GM12878 (cell line): ENCODE data around the gene MAST4. TPM values are rescaled to one million over a fixed set of nuclear protein-coding genes. Genes with fewer than 3 reads are reported as not detected.

Experiments
- ATAC-seq: fragments of 200-7000 bp; cut with Tn5 transposase; 3 replicates; pipeline ENCODE4 v1.9.1; 2020; ENCODE audit warnings: mild to moderate bottlenecking, moderate library complexity
- BruUV-seq: library from RNA; stranded (reverse); fragments of 400-500 nt; replicated peaks from 2 replicates; lab custom pipeline; 2021; lab: Mats Ljungman, UMichigan
- CTCF ChIA-PET: fragments of 300-600 bp; sonication (Branson Sonifier 250); formaldehyde crosslinking; extraction: SDS; loops from one replicate; lab custom pipeline; 2021; ENCODE audit warnings: inconsistent platforms; lab: Yijun Ruan, JAX
- POLR2A ChIA-PET: fragments of 350-600 bp; formaldehyde crosslinking; extraction: SDS; loops from one replicate; lab custom pipeline; 2021; ENCODE audit warnings: inconsistent platforms; lab: Charles Lee
- RAD21 ChIA-PET: fragments of 300-600 bp; sonication (Branson Sonifier 250); formaldehyde crosslinking; loops from one replicate; lab custom pipeline; 2023; ENCODE audit warnings: antibody characterized with exemption; ENCODE audit not compliant: unreplicated experiment; lab: Charles Lee
- SMC1A ChIA-PET: fragments of 300-600 bp; sonication (Branson Sonifier 250); formaldehyde crosslinking; loops from one replicate; lab custom pipeline; 2023; ENCODE audit not compliant: unreplicated experiment, uncharacterized antibody; lab: Charles Lee
- DNase-seq: peaks from one replicate; pipeline ENCODE4 v3.0.0-alpha.2; 2011; ENCODE audit warnings: low read depth, low spot score
- FAIRE-seq: peaks from 3 replicates; lab custom pipeline; 2011; peaks lifted over from hg19 to GRCh38; lab: Jason Lieb, UNC
- H2AFZ ChIP-seq: 2 replicates; pipeline ENCODE4 v1.6.0; 2011; ENCODE audit warnings: low read depth, low read length, control low read depth; ENCODE audit not compliant: control insufficient read depth
- H3K27ac ChIP-seq: 2 replicates; pipeline ENCODE4 v1.5.1; 2011; ENCODE audit warnings: control low read depth; ENCODE audit not compliant: control insufficient read depth, insufficient read depth
- H3K27me3 ChIP-seq, 2 experiments: replicated peaks in 1 of 2; 2 replicates each; pipeline versions ENCODE4 v1.6.0 to v1.6.1; 2011; ENCODE audit warnings: low read length in 1 of 2; ENCODE audit not compliant: control insufficient read depth in 2 of 2, insufficient read depth in 2 of 2
- H3K36me3 ChIP-seq, 2 experiments: 2 replicates each; pipeline ENCODE4 v1.5.1; 2011; ENCODE audit warnings: low read length in 1 of 2; ENCODE audit not compliant: control insufficient read depth in 2 of 2, insufficient read depth in 2 of 2
- H3K4me1 ChIP-seq: 2 replicates; pipeline ENCODE4 v1.6.1; 2011; ENCODE audit warnings: mild to moderate bottlenecking, low read length, moderate library complexity, mixed read lengths; ENCODE audit not compliant: control insufficient read depth, insufficient read depth
- H3K4me2 ChIP-seq: 2 replicates; pipeline ENCODE4 v1.6.0; 2011; ENCODE audit warnings: control low read depth; ENCODE audit not compliant: control insufficient read depth, insufficient read depth
- H3K4me3 ChIP-seq: fragments of 200-600 bp; sonication (generic); 2 replicates; pipeline ENCODE4 v1.5.1; 2016
- H3K79me2 ChIP-seq: 2 replicates; pipeline ENCODE4 v1.6.0; 2011; ENCODE audit warnings: low read length; ENCODE audit not compliant: control insufficient read depth, insufficient read depth
- H3K9ac ChIP-seq: 2 replicates; pipeline ENCODE4 v1.8.0; 2011; ENCODE audit warnings: low read length, control low read depth, mixed read lengths; ENCODE audit not compliant: control insufficient read depth, insufficient read depth
- H3K9me3 ChIP-seq: replicated peaks from 3 replicates; pipeline ENCODE4 v1.5.1; 2011; ENCODE audit warnings: mild to moderate bottlenecking, low read length; ENCODE audit not compliant: control insufficient read depth, insufficient read depth
- H4K20me1 ChIP-seq: 2 replicates; pipeline ENCODE4 v1.6.0; 2011; ENCODE audit not compliant: control insufficient read depth, insufficient read depth
- BRCA1 ChIP-seq: IDR thresholded peaks from 2 replicates; pipeline ENCODE4 v1.6.1; 2011; ENCODE audit warnings: low read depth, low read length, improper control_type of control experiment
- CEBPB ChIP-seq, 2 experiments: fragments of 150-350 bp in 1 of 2; IDR thresholded peaks; 2 replicates each; pipeline ENCODE4 v1.6.1; 2012 to 2014; ENCODE audit warnings: low read depth in 2 of 2, low read length in 2 of 2, borderline replicate concordance in 1 of 2, inconsistent platforms in 1 of 2
- DPF2 ChIP-seq: fragments of 450-650 bp; IDR thresholded peaks from 2 replicates; pipeline ENCODE4 v1.6.1; 2017; ENCODE audit warnings: mild to moderate bottlenecking
- EGR1 ChIP-seq, 2 experiments: IDR thresholded peaks; 1 replicate in 1 of 2; 2 replicates in 1 of 2; pipeline ENCODE4 v1.6.1; 2011 to 2012; ENCODE audit warnings: low read depth in 2 of 2, low read length in 2 of 2, borderline replicate concordance in 1 of 2, mild to moderate bottlenecking in 1 of 2, moderate library complexity in 1 of 2
- EP300 ChIP-seq, 2 experiments: fragments of 150-350 bp in 1 of 2; IDR thresholded peaks; 2 replicates each; pipeline ENCODE4 v1.6.1; 2011 to 2012; ENCODE audit warnings: low read depth in 2 of 2, low read length in 2 of 2, borderline replicate concordance in 1 of 2, improper control_type of control experiment in 1 of 2, inconsistent platforms in 1 of 2; ENCODE audit not compliant: control insufficient read depth in 1 of 2
- FOXM1 ChIP-seq: IDR thresholded peaks from 2 replicates; pipeline ENCODE4 v1.6.1; 2012; ENCODE audit warnings: low read depth, mild to moderate bottlenecking, inconsistent platforms, low read length, moderate library complexity
- HDAC6 ChIP-seq: fragments of 200-600 bp; sonication (generic); IDR thresholded peaks from one replicate; pipeline ENCODE4 v1.8.0; 2017; ENCODE audit warnings: antibody characterized with exemption; ENCODE audit not compliant: unreplicated experiment
- MTA2 ChIP-seq: fragments of 450-650 bp; IDR thresholded peaks from 2 replicates; pipeline ENCODE4 v1.6.1; 2016; ENCODE audit warnings: low read depth, mild to moderate bottlenecking, moderate library complexity
- NBN ChIP-seq: fragments of 450-650 bp; IDR thresholded peaks from 2 replicates; pipeline ENCODE4 v1.6.1; 2016
- PAX5 ChIP-seq: IDR thresholded peaks from 2 replicates; pipeline ENCODE4 v1.6.1; 2011; ENCODE audit warnings: low read depth, low read length, borderline replicate concordance
- PAX8 ChIP-seq: fragments of 450-650 bp; IDR thresholded peaks from 2 replicates; pipeline ENCODE4 v1.6.1; 2017; ENCODE audit warnings: mild to moderate bottlenecking, moderate library complexity
- POLR2AphosphoS2 ChIP-seq: IDR thresholded peaks from 2 replicates; pipeline ENCODE4 v1.6.1; 2011; ENCODE audit warnings: low read depth, mild to moderate bottlenecking, low read length, improper control_type of control experiment, moderate library complexity
- POLR2AphosphoS5 ChIP-seq: IDR thresholded peaks from 2 replicates; pipeline ENCODE4 v1.6.1; 2011; ENCODE audit warnings: mild to moderate bottlenecking, low read length, inconsistent platforms
- SMC3 ChIP-seq: IDR thresholded peaks from 2 replicates; pipeline ENCODE4 v1.6.1; 2011; ENCODE audit warnings: low read length, improper control_type of control experiment, borderline replicate concordance
- SPI1 ChIP-seq: IDR thresholded peaks from 2 replicates; pipeline ENCODE4 v1.6.1; 2011; ENCODE audit warnings: low read depth, mild to moderate bottlenecking, low read length, moderate library complexity, borderline replicate concordance; ENCODE audit not compliant: insufficient read depth
- SRF ChIP-seq, 2 experiments: IDR thresholded peaks; 2 replicates each; pipeline ENCODE4 v1.6.1; 2011; ENCODE audit warnings: low read depth in 2 of 2, low read length in 2 of 2, mild to moderate bottlenecking in 1 of 2, moderate library complexity in 1 of 2
- TCF7 ChIP-seq: IDR thresholded peaks from 2 replicates; pipeline ENCODE4 v1.6.1; 2014; ENCODE audit warnings: antibody characterized with exemption, borderline replicate concordance
- WGBS: methylation state at CpG from one replicate; pipeline ENCODE4 v1.1.6; 2016; ENCODE audit warnings: low lambda C conversion rate; ENCODE audit not compliant: insufficient replicate concordance, insufficient coverage; ENCODE audit errors: missing lambda C conversion rate; 5-methylcytosine and 5-hydroxymethylcytosine counted together
- in situ Hi-C: fragments of 300-500 bp; cut with MboI; formaldehyde crosslinking; loops from 9 replicates; pipeline ENCODE4 v1.14.3; 2018; ENCODE audit warnings: mixed read lengths
- intact Hi-C: fragments of 100-400 bp; cut with micrococcal nuclease; formaldehyde crosslinking; loops from one replicate; pipeline ENCODE4 v1.14.2; 2022; ENCODE audit not compliant: unreplicated experiment
- polyA plus RNA-seq, 11 experiments: library from polyadenylated mRNA; depleted of rRNA in 4 of 11; unstranded in 6 of 11; stranded (reverse) in 5 of 11; fragments of >200 nt; fragmentation: Nextera tagmentation in 4 of 11; fragmentation: Illumina TruSeq in 1 of 11; extraction: Ambion mirVana in 4 of 11; extraction: Trizol in 1 of 11; gene quantifications; 1 replicate in 1 of 11; 2 replicates in 10 of 11; pipeline versions ENCODE4 v1.2.1 to v1.2.3, GENCODE V29; 2011 to 2016; ENCODE audit warnings: inconsistent platforms in 2 of 11, missing spikeins in 2 of 11, low read depth in 1 of 11
- total RNA-seq, 4 experiments: library from RNA; depleted of rRNA in 3 of 4; stranded (reverse); fragments of >200 nt in 3 of 4; fragmentation: Illumina TruSeq in 1 of 4; extraction: Trizol in 1 of 4; gene quantifications; 2 replicates each; pipeline versions ENCODE4 v1.2.1 to v1.2.3, GENCODE V29; 2013 to 2021
- TF ChIP-seq, protein P1 (sequence below): fragments of 450-650 bp; formaldehyde crosslinking; IDR thresholded peaks from 2 replicates; pipeline ENCODE4 v1.4.0; 2022; ENCODE audit warnings: mild to moderate bottlenecking, moderate library complexity
- TF ChIP-seq, protein P2 (sequence below): fragments of 450-650 bp; conservative IDR thresholded peaks from 2 replicates; pipeline ENCODE4 v1.6.1; 2017; ENCODE audit warnings: mild to moderate bottlenecking, moderate library complexity

The MAST4 gene
- total and polyA plus RNA-seq, 10 of the 15 experiments (the other 5 are each of a cell fraction or from before 2014, with no cell fraction given), result 0.02 to 1.6 (median 0.29) TPM; not detected in 1

- TF ChIP-seq FOXM1 (no peak), PAX5 (no peak), SMC3 (no peak), SRF (IDR thresholded peaks at IDR 0.05; ENCODE audit: low read depth in 2 of 2, low read length in 2 of 2) (no peak), PAX8 (no peak), POLR2AphosphoS2 (no peak)
- TF ChIP-seq, protein P1, sequence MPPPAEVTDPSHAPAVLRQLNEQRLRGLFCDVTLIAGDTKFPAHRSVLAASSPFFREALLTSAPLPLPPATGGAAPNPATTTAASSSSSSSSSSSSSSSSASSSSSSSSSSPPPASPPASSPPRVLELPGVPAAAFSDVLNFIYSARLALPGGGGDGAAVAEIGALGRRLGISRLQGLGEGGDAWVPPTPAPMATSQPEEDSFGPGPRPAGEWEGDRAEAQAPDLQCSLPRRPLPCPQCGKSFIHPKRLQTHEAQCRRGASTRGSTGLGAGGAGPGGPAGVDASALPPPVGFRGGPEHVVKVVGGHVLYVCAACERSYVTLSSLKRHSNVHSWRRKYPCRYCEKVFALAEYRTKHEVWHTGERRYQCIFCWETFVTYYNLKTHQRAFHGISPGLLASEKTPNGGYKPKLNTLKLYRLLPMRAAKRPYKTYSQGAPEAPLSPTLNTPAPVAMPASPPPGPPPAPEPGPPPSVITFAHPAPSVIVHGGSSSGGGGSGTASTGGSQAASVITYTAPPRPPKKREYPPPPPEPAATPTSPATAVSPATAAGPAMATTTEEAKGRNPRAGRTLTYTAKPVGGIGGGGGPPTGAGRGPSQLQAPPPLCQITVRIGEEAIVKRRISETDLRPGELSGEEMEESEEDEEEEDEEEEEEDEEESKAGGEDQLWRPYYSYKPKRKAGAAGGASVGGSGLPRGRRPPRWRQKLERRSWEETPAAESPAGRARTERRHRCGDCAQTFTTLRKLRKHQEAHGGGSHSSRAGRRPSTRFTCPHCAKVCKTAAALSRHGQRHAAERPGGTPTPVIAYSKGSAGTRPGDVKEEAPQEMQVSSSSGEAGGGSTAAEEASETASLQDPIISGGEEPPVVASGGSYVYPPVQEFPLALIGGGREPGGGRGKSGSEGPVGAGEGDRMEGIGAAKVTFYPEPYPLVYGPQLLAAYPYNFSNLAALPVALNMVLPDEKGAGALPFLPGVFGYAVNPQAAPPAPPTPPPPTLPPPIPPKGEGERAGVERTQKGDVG (CRISPR knock-in tag), result no peak
Observed at GRCh38 chr5:66561256-66561990, 34.8 kb upstream of the MAST4 start (continued).

DNA sequence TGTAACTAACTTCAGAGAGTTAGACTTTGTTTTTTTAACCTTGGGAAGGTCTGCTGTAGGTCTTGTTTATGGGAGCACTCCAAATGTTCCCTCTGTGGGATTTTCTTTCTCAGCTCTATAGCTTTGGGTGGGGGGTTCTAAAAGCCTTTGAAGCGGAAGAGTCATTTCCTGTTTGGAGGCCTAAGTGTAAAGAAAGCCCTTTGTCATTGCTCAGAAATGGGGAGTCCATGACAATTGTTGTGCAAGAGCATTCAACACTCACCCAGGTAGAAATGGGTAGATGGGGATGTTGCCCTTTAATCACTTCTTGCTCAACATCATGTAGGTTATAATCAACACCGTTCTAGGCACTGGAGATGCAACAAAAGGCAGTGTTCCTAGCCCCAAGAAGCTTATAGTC is 30.3 kb upstream of the MAST4 start:
- in situ Hi-C loops (no loop called here), intact Hi-C loops (no loop called here)
- Histone ChIP-seq H3K9ac (no peak overlapping the region), H4K20me1 (no peaks in the 10 kb centered on the region), H3K4me1 (no peaks in the 10 kb centered on the region), H3K4me3 (no peak overlapping the region), H3K79me2 (no peaks in the 10 kb centered on the region), H3K4me2 (no peak overlapping the region), H3K27ac (no peak overlapping the region), H3K27me3 (no peaks in the 10 kb centered on the region; a peak in 1 of 4 replicates), H3K9me3 (no peaks in the 10 kb centered on the region), H3K36me3 (no peaks in the 10 kb centered on the region), H2AFZ (no peak overlapping the region)
- DNase-seq (no peak), ATAC-seq (no peak), FAIRE-seq (no peak)
- BruUV-seq, result no TSS peak
- POLR2A ChIA-PET, result no interaction called here
- SMC1A ChIA-PET, result no interaction called here
- RAD21 ChIA-PET, result no interaction called here
- CTCF ChIA-PET, result interaction anchor here (1.1 kb wide), 1 partner anchor 34 kb away, joined by 3 read pairs; no protein-coding TSS in a partner anchor
- 23% methylated on average over 2 of the region's 2 CpGs for WGBS
- TF ChIP-seq HDAC6 (no peak), EP300 (IDR thresholded peaks at IDR 0.05; ENCODE audit: borderline replicate concordance in 1 of 2, control insufficient read depth in 1 of 2, low read depth in 2 of 2, low read length in 2 of 2) (no peak), NBN (no peak), TCF7 (no peak), POLR2AphosphoS5 (no peak), MTA2 (no peak), BRCA1 (no peak), CEBPB (IDR thresholded peaks at IDR 0.05; ENCODE audit: borderline replicate concordance in 1 of 2, low read depth in 2 of 2, low read length in 2 of 2) (no peak), DPF2 (no peak), EGR1 (IDR thresholded peaks at IDR 0.05; ENCODE audit: borderline replicate concordance in 1 of 2, low read depth in 2 of 2, low read length in 2 of 2) (no peak), SPI1 (no peak)
- TF ChIP-seq, protein P2, sequence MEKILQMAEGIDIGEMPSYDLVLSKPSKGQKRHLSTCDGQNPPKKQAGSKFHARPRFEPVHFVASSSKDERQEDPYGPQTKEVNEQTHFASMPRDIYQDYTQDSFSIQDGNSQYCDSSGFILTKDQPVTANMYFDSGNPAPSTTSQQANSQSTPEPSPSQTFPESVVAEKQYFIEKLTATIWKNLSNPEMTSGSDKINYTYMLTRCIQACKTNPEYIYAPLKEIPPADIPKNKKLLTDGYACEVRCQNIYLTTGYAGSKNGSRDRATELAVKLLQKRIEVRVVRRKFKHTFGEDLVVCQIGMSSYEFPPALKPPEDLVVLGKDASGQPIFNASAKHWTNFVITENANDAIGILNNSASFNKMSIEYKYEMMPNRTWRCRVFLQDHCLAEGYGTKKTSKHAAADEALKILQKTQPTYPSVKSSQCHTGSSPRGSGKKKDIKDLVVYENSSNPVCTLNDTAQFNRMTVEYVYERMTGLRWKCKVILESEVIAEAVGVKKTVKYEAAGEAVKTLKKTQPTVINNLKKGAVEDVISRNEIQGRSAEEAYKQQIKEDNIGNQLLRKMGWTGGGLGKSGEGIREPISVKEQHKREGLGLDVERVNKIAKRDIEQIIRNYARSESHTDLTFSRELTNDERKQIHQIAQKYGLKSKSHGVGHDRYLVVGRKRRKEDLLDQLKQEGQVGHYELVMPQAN, result no peak
